Measurements from ENCODE around the gene CEP120.
A peak's percentile ranks its signal among the peaks of the same experiment; 100 is the strongest.

CEP120 gene

GRCh38 chr5:123455095-123455494 lies 31.9 kb upstream of the CEP120 start:
- Histone ChIP-seq H2AFZ (ENCODE audit: low read depth, low read length) (no peak overlapping the region), H3K4me2 (ENCODE audit: low read length, poor library complexity, severe bottlenecking) (no peak overlapping the region), H2BK12ac (ENCODE audit: low read length in 2 of 2) (no peak overlapping the region), H2AK5ac (ENCODE audit: low read length, severe bottlenecking) (no peak overlapping the region), H3K23ac (ENCODE audit: low read length in 2 of 2) (no peak overlapping the region), H3K27me3 (ENCODE audit: control insufficient read depth in 1 of 2, insufficient read depth in 1 of 2, low read length in 2 of 2) (no peaks in the 10 kb centered on the region), H4K8ac (ENCODE audit: low read length) (peak overlapping the region; percentile 60), H3K36me3 (ENCODE audit: control insufficient read depth in 1 of 2, insufficient read depth in 2 of 2, low read depth in 1 of 2, low read length in 2 of 2) (no peaks in the 10 kb centered on the region), H3K9me3 (ENCODE audit: control insufficient read depth, low read length) (no peaks in the 10 kb centered on the region), H4K91ac (ENCODE audit: low read length) (no peak overlapping the region), H3K27ac (ENCODE audit: low read length, poor library complexity, severe bottlenecking) (no peak overlapping the region), H3K79me1 (replicated peaks; ENCODE audit: low read length, poor library complexity, severe bottlenecking) (no peaks in the 10 kb centered on the region), H2BK15ac (ENCODE audit: low read depth, poor library complexity, severe bottlenecking) (no peak overlapping the region), H3K18ac (ENCODE audit: low read depth in 1 of 2, low read length in 2 of 2) (no peak overlapping the region), H3K14ac (ENCODE audit: low read length in 2 of 2) (no peak overlapping the region), H3K9ac (ENCODE audit: low read length) (no peak overlapping the region), H2BK120ac (ENCODE audit: low read depth, low read length) (no peak overlapping the region), H3K4ac (ENCODE audit: low read depth in 1 of 2, low read length in 2 of 2) (no peak overlapping the region), H3K4me3 (ENCODE audit: insufficient read depth in 1 of 2, low read depth in 1 of 2, low read length in 2 of 2) (no peak overlapping the region), H2BK5ac (ENCODE audit: low read depth, low read length, poor library complexity, severe bottlenecking) (no peak overlapping the region), H3K4me1 (ENCODE audit: control insufficient read depth, insufficient read depth, low read depth, low read length) (no peaks in the 10 kb centered on the region)
- peak; percentile 31 for DNase-seq
- WGBS = 93% methylated on average over 1 of the region's 3 CpGs

- no peaks in the 10 kb centered on the region for H3K9me3 ChIP-seq (ENCODE audit: control insufficient read depth, low read length)
- H3K4ac ChIP-seq (ENCODE audit: low read depth in 1 of 2, low read length in 2 of 2) = no peak overlapping the region
- H3K36me3 ChIP-seq (ENCODE audit: control insufficient read depth in 1 of 2, insufficient read depth in 2 of 2, low read depth in 1 of 2, low read length in 2 of 2) = no peaks in the 10 kb centered on the region
- no peak overlapping the region for H3K23ac ChIP-seq (ENCODE audit: low read length in 2 of 2)
- WGBS = no CpG with 5 or more reads among the region's 1 CpG
- H3K4me2 ChIP-seq (ENCODE audit: low read length, poor library complexity, severe bottlenecking) = no peak overlapping the region
- H3K4me1 ChIP-seq (ENCODE audit: control insufficient read depth, insufficient read depth, low read depth, low read length) = no peaks in the 10 kb centered on the region
- H2AFZ ChIP-seq (ENCODE audit: low read depth, low read length) = no peak overlapping the region
- H3K27ac ChIP-seq (ENCODE audit: low read length, poor library complexity, severe bottlenecking) = no peak overlapping the region
- H2BK15ac ChIP-seq (ENCODE audit: low read depth, poor library complexity, severe bottlenecking) = no peak overlapping the region
- no peak overlapping the region for H3K4me3 ChIP-seq (ENCODE audit: insufficient read depth in 1 of 2, low read depth in 1 of 2, low read length in 2 of 2)
- no peak overlapping the region for H3K14ac ChIP-seq (ENCODE audit: low read length in 2 of 2)
- H4K8ac ChIP-seq (ENCODE audit: low read length) = no peak overlapping the region
- no peaks in the 10 kb centered on the region for H3K27me3 ChIP-seq (ENCODE audit: control insufficient read depth in 1 of 2, insufficient read depth in 1 of 2, low read length in 2 of 2)
- H3K9ac ChIP-seq (ENCODE audit: low read length) = no peak overlapping the region
- H4K91ac ChIP-seq (ENCODE audit: low read length) = no peak overlapping the region
- no peak overlapping the region for H2AK5ac ChIP-seq (ENCODE audit: low read length, severe bottlenecking)
- H2BK12ac ChIP-seq (ENCODE audit: low read length in 2 of 2) = no peak overlapping the region
- peak; percentile 67 for DNase-seq
- no peak overlapping the region for H3K18ac ChIP-seq (ENCODE audit: low read depth in 1 of 2, low read length in 2 of 2)
- H2BK120ac ChIP-seq (ENCODE audit: low read depth, low read length) = no peak overlapping the region
- H2BK5ac ChIP-seq (ENCODE audit: low read depth, low read length, poor library complexity, severe bottlenecking) = no peak overlapping the region
- no peaks in the 10 kb centered on the region for H3K79me1 ChIP-seq (replicated peaks; ENCODE audit: low read length, poor library complexity, severe bottlenecking)
Measured at GRCh38 chr5:123454259-123454911, 31.2 kb upstream of the CEP120 start.

DNA sequence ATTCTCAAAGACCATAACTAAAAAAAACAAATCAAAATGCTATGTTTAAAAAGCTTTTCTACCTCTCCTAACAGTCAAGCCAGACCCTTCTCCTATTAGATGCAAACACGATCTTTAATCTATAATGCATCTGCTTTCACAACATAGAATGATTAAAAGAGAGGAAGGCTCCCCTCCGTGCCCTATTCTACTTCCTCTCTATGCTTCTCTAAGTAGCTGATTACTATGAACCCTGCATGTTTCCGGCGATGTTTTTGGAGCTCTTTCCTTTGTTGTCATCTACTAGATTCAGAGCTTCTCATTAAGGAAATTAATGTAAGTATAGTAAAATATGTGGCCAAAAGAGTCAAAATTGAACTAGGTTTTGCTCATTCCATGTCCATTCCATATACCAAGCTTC lies 29.2 kb upstream of the CEP120 start:
- H3K4me1 ChIP-seq (ENCODE audit: control insufficient read depth, insufficient read depth, low read depth, low read length) = no peaks in the 10 kb centered on the region
- no peak overlapping the region for H3K9ac ChIP-seq (ENCODE audit: low read length)
- no peaks in the 10 kb centered on the region for H3K27me3 ChIP-seq (ENCODE audit: control insufficient read depth in 1 of 2, insufficient read depth in 1 of 2, low read length in 2 of 2)
- H3K27ac ChIP-seq (ENCODE audit: low read length, poor library complexity, severe bottlenecking) = no peak overlapping the region
- H3K18ac ChIP-seq (ENCODE audit: low read depth in 1 of 2, low read length in 2 of 2) = no peak overlapping the region
- no peak overlapping the region for H3K4me2 ChIP-seq (ENCODE audit: low read length, poor library complexity, severe bottlenecking)
- H3K14ac ChIP-seq (ENCODE audit: low read length in 2 of 2) = no peak overlapping the region
- no peaks in the 10 kb centered on the region for H3K79me1 ChIP-seq (replicated peaks; ENCODE audit: low read length, poor library complexity, severe bottlenecking)
- H3K36me3 ChIP-seq (ENCODE audit: control insufficient read depth in 1 of 2, insufficient read depth in 2 of 2, low read depth in 1 of 2, low read length in 2 of 2) = no peaks in the 10 kb centered on the region
- H3K4ac ChIP-seq (ENCODE audit: low read depth in 1 of 2, low read length in 2 of 2) = no peak overlapping the region
- H2AK5ac ChIP-seq (ENCODE audit: low read length, severe bottlenecking) = no peak overlapping the region
- H2BK5ac ChIP-seq (ENCODE audit: low read depth, low read length, poor library complexity, severe bottlenecking) = no peak overlapping the region
- no peaks in the 10 kb centered on the region for H3K9me3 ChIP-seq (ENCODE audit: control insufficient read depth, low read length)
- 83% methylated on average over 2 of the region's 4 CpGs for WGBS
- no peak overlapping the region for H2BK120ac ChIP-seq (ENCODE audit: low read depth, low read length)
- H2BK15ac ChIP-seq (ENCODE audit: low read depth, poor library complexity, severe bottlenecking) = no peak overlapping the region
- H4K91ac ChIP-seq (ENCODE audit: low read length) = no peak overlapping the region
- DNase-seq = no peak
- H3K4me3 ChIP-seq (ENCODE audit: insufficient read depth in 1 of 2, low read depth in 1 of 2, low read length in 2 of 2) = no peak overlapping the region
- no peak overlapping the region for H2BK12ac ChIP-seq (ENCODE audit: low read length in 2 of 2)
- no peak overlapping the region for H4K8ac ChIP-seq (ENCODE audit: low read length)
- H3K23ac ChIP-seq (ENCODE audit: low read length in 2 of 2) = no peak overlapping the region
- H2AFZ ChIP-seq (ENCODE audit: low read depth, low read length) = no peak overlapping the region

- Histone ChIP-seq H3K9me3 (ENCODE audit: control insufficient read depth, low read length) (no peaks in the 10 kb centered on the region), H3K36me3 (ENCODE audit: control insufficient read depth in 1 of 2, insufficient read depth in 2 of 2, low read depth in 1 of 2, low read length in 2 of 2) (no peaks in the 10 kb centered on the region), H4K8ac (ENCODE audit: low read length) (no peak overlapping the region), H3K4me3 (ENCODE audit: insufficient read depth in 1 of 2, low read depth in 1 of 2, low read length in 2 of 2) (no peak overlapping the region), H3K14ac (ENCODE audit: low read length in 2 of 2) (no peak overlapping the region), H3K9ac (ENCODE audit: low read length) (no peak overlapping the region), H2BK120ac (ENCODE audit: low read depth, low read length) (no peak overlapping the region), H2AFZ (ENCODE audit: low read depth, low read length) (no peak overlapping the region), H3K4ac (ENCODE audit: low read depth in 1 of 2, low read length in 2 of 2) (no peak overlapping the region), H4K91ac (ENCODE audit: low read length) (no peak overlapping the region), H3K4me1 (ENCODE audit: control insufficient read depth, insufficient read depth, low read depth, low read length) (no peaks in the 10 kb centered on the region), H2AK5ac (ENCODE audit: low read length, severe bottlenecking) (no peak overlapping the region), H3K18ac (ENCODE audit: low read depth in 1 of 2, low read length in 2 of 2) (no peak overlapping the region), H2BK15ac (ENCODE audit: low read depth, poor library complexity, severe bottlenecking) (no peak overlapping the region), H3K27me3 (ENCODE audit: control insufficient read depth in 1 of 2, insufficient read depth in 1 of 2, low read length in 2 of 2) (no peaks in the 10 kb centered on the region), H2BK5ac (ENCODE audit: low read depth, low read length, poor library complexity, severe bottlenecking) (no peak overlapping the region), H3K27ac (ENCODE audit: low read length, poor library complexity, severe bottlenecking) (no peak overlapping the region), H3K23ac (ENCODE audit: low read length in 2 of 2) (no peak overlapping the region), H3K4me2 (ENCODE audit: low read length, poor library complexity, severe bottlenecking) (no peak overlapping the region), H2BK12ac (ENCODE audit: low read length in 2 of 2) (no peak overlapping the region), H3K79me1 (replicated peaks; ENCODE audit: low read length, poor library complexity, severe bottlenecking) (no peaks in the 10 kb centered on the region)
- no peak for DNase-seq
- 84% methylated on average over 3 of the region's 3 CpGs for WGBS
Measured at GRCh38 chr5:123451047-123451446, 27.8 kb upstream of the CEP120 start.

All from mesenchymal stem cell (in vitro differentiated cells and primary cell).